GM18867 (cell line): ENCODE measurements around the gene C2orf72.
"Not testable (repeated sequence)": the region's sequence is repeated elsewhere in the genome, so short reads cannot be mapped to it uniquely, and the experiment has no call there.

Experiments used
- ATAC-seq: cut with Tn5 transposase; IDR thresholded peaks from one replicate; pipeline ENCODE4 v1.9.1; 2021; ENCODE audit warnings: mild to moderate bottlenecking, moderate library complexity; ENCODE audit not compliant: unreplicated experiment

Gene C2orf72

DNA sequence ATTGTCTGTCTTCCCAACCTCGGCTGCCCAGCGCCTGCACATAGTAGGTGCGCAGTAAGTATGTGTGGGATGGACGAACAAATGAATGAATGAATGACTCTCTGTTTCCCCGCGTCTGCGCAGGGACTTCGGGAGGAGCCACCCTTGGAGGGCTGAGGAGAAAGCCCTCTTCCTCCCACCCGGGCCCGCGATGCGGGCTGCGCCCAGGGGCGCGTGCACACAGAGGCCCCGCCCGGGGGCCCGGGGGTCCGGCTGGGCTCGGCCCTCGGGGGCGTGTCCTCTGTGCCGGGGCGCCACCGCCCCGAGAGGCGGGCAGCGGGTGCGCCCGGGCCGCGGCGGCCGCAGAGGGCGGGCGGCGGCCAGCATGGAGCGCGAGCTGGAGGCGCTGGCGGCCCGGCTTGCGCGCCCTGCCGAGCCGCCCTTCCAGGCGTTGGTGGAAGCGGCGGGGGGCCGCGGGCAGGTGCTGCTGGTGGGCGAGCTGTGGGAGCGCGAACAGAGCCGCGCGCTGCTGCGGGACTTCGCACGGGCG, at the start of gene C2orf72:
C2orf72 (plus strand) TSS at position 322 of the 529 bp plus-strand sequence; CDS start at position 365, 43 bp downstream.
- ATAC-seq = no peak

DNA sequence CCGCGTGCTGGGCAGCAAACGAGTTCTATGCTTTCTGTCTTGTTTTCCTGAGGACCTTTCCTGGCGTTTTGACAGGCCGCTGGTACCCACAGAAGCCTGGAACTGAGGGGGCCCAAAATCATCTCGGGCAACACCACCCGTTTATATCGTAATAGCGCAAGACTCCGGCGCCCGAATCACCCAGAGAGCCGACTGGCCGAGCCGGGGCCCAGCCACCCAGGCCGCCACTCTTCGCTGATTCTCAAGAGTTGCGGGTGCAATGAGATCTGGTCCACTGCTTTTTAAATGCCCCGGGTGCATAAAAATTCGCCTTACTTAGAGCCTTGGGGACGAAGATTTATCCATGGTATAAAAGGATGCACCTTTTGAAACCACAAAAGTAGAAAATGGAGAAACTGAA, 47.6 kb upstream of the C2orf72 start:
- no peak for ATAC-seq

DNA sequence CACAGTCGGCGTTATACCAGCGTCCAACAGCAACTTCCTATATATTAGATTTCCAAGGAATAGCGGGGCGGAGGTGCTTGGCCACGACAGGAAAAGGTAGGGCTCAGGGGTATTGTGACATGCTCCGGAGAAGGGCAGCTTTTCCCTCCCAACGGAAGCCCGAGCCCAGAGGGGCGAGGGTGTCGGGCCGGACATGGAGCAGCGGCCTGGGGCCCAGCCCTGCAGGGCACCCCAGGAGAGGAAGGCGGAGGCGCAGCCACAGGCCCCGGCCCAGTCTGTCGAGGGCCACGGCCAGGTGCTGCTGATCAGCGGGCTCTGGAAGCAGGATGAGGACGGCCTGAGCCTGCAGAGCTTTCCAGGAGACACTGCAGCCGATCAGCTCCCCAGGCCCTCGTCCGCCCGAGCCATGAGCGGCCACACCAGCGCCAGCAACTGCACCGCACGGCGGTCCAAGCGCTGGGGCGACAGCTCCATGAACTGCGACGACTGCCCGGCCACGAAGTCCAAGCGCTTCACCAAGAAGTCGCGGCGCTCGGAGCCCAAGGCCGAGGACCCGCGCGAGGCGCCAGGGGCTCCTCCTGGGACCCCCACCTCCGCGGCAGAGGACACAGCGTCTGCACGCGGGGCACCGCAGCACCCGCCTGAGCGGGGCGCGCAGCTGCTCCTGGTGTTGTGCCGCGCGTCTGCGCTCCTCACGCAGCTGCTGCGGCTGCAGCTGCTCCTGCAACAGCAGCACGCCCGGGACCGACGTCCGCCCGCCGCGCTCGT, 47.0 kb upstream of the C2orf72 start:
- ATAC-seq = no peak

DNA sequence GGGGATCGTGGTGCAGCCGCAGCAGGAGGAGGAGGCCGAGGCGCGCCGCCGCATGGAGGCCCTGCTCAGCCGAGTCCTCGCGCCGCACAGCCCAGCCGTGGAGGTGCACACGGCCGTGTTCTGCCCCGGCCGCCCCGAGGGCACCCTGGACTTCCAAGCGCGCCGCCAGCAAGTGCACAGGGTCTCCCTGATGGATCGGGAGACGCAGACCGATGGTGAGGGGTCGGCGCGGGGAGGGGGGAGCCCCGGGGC, 46.5 kb upstream of the C2orf72 start:
- ATAC-seq = no peak

DNA sequence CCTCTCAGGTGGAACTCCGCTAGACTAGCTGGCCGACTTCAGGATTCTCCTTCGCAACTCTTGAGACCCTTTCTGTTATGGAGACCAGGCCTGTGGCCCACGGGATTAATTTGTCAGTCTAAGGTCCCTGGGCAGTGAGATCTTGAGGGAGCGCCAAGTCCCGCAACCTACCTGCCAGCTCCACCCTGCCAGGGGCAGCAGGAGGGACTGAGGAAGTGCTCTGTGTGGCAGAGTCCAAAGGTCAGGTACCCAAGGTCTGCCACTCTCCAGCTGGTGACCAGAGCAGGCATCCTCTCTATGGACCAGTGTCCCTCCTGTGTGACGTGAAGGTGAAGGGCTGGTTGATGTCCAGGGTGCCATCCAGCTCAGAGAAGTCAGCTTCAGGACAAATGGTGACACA, 45.7 kb upstream of the C2orf72 start:
- ATAC-seq = no peak

DNA sequence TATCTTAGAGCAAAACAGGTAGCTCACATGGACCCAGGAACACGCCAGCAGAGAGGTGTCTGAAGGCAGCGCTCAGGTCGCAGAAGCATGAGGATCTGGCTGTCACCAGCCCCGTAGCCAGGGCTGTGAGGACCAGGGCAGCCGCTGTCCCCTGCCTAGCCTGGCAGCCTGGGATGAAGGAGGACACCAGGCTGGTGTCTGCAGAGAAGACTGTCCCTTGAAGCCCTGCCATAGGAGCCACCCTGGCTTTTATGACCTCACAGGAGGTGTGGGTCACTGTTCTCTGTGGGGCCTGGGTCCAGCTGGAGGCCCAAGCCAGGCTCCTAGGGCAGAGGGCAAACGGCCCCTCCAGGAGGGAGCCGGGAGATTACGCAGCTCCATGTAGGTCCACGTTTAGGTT, 41.5 kb upstream of the C2orf72 start, which contains the start of gene SPATA3:
SPATA3 (plus strand) TSS at position 301 of the 400 bp plus-strand sequence. CDS start 113 bp downstream, outside the sequence.
- ATAC-seq = no peak

DNA sequence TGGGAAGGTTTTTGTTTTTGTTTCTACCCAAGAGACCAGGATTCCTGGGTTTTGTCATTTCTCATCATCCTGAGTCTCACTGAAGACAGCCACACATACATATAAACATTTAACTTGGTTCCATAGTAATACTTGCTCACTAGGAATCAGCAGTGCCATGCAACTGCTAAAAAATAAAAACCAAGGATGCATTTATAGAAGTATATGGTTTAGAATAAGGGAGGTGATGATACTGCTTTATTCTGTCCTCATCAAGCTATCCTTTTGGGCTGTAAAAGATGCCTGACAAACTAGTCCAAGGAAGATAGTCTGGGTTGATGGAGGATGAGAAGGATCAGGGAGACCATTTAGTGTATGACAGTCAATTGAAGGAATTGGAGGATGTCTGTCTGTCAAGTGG, 40.7 kb upstream of the C2orf72 start:
- ATAC-seq = no peak

DNA sequence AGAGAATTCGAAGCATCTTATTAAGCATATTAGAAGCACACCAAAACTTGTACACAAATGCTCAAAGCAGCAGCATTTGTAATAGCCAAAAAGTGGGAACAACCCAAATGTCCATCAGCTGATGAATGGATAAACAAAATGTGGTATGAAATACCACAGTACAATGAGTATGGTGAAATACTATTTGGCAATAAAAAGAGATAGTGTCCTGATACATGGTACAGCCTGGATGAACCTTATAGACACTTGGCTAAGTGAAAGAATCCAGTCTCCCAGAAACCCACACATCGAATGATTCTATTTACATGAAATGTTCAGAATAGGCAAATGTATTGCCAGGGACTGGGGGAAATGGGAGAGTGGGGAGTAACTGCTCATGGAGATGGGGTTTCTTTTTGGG, 38.4 kb upstream of the C2orf72 start:
- ATAC-seq = no peak

DNA sequence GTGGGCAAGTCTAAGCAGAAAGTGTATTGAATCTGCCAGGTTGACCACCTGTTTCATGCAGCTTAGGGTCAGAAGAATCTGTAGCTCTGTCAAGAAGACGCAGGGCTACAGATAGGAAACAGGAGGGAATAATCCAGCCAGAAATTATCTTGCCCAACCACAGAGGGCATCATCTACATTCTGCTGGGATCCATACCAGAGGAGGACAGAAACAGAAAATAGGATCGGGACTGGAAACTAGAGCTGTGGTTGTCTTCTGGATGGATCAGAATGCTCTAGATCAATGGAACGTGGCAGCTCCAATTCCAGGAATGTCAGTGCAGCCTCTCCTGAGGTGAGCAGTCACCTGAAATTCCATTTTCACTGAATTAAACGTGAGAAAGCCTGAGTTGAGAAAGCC, 37.8 kb upstream of the C2orf72 start:
- no peak for ATAC-seq

DNA sequence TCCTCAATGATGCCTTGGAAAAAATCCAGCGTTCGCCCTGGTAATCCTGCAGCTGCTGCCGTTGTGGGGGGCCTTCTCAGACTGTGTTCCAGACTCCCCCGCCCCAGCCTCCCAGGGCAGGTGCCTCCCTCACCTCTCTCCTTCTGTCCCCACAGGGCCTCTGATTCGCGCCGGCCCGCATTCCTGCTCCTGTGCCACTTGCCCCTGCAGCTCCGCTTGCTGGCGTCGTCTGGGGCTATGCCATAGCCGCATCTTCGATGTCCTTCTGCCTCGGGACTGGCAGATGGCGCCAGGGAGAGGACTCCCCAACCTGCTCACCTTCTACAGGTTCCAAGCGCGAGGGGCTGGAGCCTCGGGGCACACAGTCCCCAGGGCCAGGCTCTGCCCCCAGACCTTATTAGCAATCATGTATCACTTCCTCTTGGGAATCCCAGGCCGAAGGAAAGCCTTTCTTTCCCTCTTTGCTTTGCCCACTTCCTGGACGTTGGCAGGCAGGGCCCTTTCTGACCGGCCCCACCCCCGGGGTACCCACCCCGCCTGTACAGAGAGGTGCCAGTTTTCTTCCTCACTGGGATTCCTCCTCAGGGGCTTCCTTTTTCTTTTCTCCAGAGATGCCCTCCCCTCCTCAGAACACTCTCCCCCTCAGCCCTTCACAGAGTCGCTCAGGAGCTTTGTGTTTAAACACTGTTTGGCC, 37.0 kb upstream of the C2orf72 start:
- ATAC-seq = no peak

DNA sequence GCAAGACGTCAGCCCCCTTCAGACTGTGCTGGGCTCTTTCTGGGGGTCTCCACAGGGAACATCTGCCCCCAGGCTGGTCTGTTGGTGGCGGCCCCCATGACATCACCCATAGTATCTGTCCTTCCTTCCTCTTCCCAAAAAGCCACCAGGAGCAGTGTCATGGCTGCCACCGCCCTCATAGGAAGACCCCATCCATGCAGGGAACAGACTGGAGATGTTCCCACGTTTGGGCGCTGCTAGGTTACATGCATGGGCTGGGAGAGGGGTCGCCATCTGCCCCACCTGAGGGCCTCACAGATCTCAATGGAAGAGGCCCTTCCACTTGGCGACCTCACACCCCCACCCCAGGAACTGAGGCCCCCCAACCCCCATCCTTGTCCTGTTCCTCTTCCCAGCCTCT, 36.3 kb upstream of the C2orf72 start:
- no peak for ATAC-seq

DNA sequence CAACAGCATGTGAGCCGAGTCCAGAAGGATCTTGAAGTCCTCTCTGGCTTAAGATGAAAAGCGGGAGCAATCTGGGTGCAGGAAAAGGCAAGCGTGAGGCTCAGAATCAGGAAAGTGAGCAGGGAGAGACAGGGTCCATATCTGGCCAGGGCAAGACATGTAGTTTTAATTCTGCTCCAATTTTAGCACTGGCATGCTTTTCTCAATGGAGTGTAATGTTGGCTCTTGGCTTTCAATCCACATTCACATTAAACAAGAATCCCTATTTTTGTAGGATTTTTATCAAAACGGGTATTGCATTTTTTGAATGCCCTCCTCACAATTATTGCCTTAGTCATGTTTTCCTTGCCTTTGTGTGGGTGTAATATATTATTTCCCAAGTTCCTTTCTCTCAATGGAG, 35.4 kb upstream of the C2orf72 start:
- ATAC-seq = no peak

DNA sequence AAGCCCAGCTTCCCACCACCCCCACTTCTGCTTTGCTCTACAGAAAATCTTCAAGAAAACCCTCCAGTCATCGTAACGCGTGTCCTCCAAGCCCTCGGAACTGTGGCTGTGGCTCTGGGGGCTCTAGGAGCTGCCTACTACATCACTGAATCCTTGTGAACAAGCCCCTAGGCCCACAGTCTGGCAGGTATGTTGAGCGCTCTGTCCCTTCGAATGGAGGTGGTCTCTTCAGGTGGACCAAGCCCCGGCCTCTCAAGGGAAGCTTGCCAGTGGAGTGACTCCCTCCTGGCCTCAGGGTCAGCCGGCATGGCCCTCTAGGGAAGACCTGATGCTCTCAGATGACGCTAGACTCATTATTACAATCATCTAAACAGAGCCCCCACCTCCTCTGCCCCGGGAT, 34.7 kb upstream of the C2orf72 start:
- ATAC-seq = no peak

DNA sequence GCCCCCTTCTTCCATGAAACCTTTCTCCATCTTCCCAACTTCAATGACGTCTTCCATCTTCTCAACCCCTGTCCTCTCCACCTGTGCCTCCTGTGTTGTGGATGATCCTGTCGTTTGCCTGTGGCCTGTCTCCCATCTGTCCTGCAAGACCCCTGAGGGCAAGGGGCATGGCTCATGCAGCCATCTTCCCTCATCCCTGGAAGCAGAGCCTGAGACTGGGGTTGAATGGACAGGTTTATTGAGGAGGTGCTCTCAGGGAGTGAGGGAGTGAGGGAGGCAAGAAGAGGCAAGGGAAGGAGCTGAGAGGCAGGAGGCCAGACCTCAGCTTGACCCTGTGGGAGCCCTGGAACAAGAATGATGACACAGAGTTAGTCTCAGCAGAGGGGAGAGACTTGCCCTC, 34.1 kb upstream of the C2orf72 start:
- ATAC-seq = no peak

DNA sequence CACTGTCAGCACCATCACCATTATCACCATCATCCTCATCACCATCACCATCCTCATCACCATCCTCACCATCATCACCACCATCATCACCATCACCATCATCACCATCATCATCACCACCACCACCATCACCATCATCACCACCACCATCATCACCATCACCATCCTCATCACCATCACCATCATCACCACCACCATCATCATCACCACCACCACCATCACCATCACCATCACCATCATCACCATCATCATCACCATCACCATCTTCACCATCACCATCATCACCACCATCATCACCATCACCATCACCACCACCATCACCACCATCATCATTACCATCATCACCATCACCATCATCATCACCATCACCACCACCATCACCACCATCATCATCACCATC, 32.4 kb upstream of the C2orf72 start:
- ATAC-seq = not testable (repeated sequence)

DNA sequence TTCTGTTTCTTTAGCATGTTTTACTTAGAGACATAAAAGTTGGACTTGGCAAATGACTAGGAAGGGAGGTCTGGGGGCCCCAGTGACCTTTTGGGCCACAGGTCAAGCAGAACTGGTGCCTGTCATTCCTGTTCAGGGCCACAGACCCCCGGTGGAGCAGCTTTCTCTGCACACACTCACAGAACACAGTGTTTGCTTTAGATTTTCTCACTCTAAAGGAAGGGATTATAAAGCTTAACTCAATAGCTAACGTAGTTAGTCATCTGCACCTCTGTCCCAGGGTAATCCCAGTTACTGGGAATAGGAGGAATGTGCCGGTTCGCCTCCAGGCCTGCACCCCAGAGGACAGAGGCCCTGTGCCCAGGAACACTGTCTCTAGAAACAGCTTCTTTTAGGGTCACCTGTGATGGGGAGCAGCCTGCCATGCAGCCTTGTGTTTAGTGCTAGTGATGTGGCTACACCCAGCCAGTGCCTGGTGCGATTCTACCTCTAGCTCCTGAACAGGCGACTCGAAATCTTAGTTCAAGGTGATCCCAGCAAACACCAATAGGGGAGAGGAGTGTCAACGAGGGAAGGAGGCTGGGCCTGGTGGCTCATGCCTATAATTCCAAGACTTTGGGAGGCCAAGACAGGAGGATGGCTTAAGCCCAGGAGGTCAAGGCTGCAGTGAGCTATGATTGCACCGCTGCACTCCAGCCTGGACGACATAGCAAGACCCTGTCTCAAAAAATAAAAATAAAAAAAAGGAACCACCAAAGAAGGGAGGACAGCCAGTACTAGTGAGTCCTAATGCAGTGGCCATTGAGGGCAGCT, 29.8 kb upstream of the C2orf72 start:
- ATAC-seq = no peak

DNA sequence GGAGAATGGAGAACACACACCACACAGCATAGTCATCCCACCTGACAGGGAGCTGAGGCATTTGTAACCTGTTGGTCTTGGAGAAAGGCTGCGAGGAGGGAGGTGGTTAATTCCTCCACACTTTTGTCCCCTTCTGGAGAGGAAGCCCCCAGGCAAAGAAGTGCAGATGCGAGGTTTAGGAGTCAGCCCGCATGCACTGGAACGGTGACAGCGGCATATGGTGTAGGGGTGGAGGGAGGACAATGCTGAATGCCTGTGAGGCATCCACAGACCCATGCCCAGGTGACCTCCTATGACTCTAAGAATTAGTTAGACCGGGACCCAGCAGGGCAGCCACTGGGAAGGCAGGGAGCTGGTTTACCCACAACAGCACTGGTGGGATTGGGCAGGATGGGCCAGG, 29.2 kb upstream of the C2orf72 start:
- ATAC-seq = no peak

DNA sequence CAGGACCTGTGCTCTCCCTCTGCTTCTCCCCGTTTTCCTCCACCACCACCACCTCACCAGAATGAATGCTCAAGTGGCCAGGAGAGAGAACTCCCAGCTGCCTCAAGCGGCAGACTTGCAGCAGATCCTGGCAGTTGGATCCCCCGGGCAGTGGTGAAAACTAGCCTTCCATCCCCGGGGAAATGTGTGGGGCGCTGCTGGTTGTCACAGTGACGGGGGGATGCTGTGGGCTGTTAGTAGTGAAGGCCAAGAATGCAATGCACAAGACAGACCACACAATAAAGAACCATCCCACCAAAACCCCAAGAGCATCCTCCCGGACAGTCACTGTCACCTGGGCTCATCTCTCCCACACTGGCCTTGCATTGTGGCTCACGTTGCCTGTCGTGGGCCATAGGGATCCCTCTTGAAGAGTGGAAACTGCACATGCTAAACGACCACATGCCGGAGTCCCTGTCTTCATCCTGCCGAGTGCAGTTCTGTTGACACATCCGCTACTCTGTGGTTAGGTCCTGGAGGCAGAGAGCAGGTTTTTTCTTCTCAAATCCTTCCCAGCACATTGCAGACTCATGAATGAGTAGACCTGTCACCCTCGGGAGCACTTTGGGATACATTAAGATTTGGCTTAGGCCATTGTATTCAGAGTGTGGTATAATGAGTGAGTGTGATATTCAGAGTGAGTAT, 27.9 kb upstream of the C2orf72 start:
- no peak for ATAC-seq

DNA sequence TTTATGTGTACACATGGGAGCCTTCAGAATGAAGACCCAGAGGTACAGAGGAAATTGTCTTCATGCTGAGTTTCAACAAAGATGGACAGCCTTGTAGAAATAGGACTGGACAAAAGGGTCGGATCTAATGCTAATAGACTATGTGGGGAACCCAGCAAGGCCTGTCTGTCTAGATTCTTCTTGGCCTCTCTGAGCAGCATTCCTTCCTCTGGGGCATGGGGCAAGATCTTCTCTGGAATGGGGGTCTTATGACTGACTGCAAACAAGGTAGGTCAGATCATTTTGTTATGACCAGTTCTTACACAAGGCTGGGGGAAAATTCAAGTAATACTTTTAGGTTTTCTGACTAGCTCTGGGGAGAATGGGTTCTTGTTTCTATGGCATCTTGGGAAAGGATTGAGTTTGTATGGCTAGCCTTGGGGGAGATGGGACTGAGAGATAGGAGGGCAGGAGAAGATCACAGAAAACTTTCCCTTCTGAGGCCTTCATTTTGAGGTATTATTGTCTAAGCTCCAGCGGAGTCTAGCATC, 27.1 kb upstream of the C2orf72 start:
- ATAC-seq = no peak

DNA sequence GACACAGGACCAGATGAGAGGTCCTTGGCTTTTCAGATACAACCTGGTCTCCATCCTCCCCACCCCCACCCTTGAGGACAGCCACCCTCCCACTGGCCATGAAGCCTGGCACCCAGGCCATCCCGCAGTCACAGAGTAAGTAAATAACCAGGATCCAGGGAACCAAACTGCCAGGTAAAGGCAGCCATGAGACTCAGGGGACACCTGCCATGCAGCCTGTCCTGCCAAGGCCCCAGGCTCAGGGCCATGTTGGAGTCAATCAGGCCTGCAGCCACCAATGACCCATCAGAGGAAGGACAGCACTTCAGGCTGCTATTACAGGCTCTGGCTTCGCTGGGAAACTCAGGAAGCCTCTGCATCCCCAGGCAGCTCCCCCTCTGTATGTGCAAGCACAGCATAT, 25.8 kb upstream of the C2orf72 start:
- ATAC-seq = no peak

DNA sequence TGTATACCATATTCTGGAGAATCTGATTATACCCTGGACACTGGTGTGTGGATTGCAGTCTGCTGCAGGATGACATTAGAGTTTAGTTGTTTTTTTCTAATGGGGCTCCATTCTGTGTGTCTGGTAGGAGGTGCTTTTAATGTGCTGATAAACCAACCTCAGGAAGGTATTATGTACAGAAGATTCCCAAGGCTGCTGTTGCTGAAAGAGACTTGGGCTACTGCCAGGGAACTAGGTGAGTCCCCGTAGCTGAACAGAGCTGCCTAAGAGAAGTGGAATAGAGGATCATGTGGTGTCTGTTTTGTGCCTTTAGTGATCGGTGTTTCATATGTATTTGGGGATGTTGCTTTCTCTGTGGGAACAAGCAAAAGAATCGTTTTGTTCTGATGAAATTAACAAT, 24.9 kb upstream of the C2orf72 start:
- ATAC-seq = no peak
